NCI-H524 treated with DMSO at 0.1 percent for 48 hours (cell line): ENCODE data around the gene PCDH9.
A peak's percentile ranks its signal among the peaks of the same experiment; 100 is the strongest.
"Not testable (repeated sequence)": the region's sequence is repeated elsewhere in the genome, so short reads cannot be mapped to it uniquely, and the experiment has no call there.

Experiments
- DNase-seq: peaks from one replicate; lab custom pipeline; 2025; lab: John Stamatoyannopoulos, UW

The PCDH9 gene

DNA sequence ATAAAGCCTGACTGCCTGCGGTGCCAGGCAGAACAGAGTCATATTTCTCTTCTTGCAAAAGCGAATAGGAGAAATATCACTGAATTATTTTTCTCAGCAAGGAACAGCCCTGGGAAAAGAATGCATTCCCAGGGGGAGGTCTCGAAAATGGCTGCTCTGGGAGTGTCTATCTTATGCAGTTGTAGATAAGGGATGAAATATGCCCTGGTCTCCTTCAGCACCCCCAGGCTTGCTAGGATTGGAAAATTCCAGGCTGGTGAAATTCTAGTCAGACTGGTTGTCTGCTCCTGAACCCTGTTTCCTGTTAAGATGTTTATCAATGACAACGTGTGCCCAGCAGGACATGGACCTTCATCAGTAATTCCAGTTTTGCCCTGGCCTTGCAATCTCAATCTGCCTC, 469.5 kb downstream of the PCDH9 start:
- DNase-seq = not testable (repeated sequence)

DNA sequence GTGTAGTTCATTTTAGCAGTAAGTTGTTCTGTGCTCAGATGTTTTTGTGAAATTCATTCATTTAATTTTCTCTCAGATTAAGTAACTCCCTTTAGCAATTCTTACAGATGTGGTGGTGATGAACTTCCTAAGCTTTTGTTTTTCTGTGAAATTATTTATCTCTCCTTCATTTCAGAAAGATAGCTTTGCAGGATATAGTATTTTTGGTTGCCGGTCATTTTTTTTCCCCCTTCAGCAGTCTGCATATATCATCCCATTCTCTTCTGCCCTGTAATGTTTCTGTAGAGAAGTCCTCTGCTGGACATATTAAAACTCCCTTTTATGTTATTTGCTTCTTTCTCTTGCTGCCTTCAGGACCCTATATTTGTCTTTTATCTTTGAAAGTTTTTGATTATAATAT, 470.2 kb downstream of the PCDH9 start:
- DNase-seq = no peak

DNA sequence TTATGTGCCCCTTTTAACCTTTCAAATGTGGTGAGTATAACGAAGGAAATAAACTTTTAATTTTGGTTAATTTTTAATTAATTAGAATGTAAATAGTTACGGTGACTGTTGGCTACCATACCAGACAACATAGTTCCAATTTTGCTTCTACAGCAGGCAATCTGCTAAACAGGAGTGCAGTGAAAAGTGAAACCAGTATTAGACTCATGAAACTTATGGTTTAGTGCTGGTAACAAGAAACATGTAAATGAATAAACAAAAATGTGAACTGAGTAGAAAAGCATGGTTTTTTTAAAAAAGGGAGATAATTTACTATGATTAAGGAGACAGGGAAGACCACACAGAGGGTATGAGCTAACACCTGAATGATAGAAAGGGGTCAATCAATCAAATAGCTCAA, 478.4 kb downstream of the PCDH9 start:
- DNase-seq = no peak

DNA sequence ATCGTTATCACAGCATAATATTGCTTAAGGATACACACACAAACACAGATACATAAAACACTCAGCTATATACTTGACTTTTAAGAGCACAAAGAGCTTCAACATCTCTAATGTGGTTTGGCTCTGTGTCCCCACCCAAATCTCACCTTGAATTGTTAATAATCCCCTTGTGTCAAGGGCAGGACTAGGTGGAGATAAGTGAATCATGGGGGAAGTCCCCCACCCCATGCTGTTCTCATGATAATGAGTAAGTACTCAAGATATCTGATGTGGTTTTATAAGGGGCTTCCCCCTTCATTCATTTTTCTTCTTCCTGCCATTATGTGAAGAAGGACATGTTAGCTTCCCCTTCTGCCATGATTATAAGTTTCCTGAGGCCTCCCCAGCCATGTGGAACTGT, 481.4 kb downstream of the PCDH9 start:
- DNase-seq = no peak

DNA sequence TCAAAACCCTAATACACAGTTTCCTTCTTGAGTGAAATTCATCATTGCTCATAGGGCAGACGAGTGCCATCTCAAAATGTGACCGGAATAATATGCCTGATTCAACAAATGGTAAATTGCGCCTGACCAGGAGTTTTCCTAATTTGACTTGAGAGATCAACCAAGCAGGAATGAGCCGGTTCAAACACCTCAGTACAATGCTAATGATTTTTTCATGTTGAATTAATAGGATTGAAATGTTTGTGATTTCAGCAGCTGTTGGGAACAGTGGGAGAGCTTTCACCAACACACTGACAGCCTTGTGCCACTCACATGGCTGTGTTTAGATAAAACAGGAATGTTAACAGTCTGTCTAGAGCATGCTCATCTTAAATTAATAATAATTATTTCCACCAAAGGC, 484.8 kb downstream of the PCDH9 start:
- no peak for DNase-seq

DNA sequence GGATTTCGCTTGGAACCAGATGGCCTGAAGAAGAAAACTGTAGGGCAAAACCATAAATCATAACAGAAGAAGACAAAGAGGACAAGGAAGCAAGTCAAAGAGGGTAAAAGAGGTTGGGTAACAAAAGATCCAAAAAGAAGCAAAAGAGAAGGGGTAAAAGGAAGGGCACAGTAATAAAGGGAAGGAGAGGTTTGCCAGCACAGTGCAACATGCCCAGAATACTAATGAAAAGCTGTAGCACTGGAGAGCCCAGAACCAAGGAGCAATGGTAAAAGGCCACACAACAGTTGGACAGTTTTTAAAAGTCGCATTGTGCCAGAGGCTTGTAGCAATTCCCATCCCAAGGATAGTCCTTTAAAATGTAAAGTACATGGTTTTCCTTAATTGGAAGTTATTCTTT, 506.6 kb downstream of the PCDH9 start:
- DNase-seq = no peak

DNA sequence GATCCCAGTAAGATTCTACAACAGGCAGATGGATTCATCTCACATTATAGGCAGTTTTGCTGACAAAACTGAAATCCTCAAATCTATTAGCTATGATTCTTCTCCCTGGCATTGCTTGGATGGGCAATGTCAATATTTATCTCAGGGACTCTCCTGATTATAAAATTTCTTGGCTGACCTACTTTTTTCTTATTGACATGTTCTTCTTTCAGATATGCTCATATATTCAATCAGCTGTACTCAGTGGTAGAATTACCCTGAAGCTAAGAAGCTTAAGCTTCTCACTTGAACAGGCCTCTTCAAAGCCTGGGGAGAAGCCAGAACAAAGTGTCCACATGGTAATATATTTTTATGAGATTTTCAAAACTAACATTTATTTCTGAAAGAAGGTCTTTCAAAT, 513.6 kb downstream of the PCDH9 start:
- no peak for DNase-seq

DNA sequence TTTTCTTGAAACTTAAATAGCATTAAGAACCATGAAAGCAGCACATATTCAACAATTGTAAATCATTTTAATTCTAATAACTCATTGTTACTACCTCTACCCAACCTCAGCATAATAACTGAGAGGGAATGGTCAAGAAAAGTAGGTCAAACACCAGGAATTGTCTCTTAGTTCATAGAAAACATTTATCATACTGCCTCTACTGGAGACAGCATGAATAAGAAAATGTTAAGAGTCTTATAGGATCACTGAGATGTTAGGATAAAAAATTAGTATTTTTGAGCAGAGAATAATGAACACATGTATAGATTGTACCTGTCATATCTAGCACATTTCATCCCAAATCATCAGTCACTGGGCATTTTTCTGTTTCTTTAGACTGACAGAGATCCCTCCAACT, 515.3 kb downstream of the PCDH9 start:
- no peak for DNase-seq

DNA sequence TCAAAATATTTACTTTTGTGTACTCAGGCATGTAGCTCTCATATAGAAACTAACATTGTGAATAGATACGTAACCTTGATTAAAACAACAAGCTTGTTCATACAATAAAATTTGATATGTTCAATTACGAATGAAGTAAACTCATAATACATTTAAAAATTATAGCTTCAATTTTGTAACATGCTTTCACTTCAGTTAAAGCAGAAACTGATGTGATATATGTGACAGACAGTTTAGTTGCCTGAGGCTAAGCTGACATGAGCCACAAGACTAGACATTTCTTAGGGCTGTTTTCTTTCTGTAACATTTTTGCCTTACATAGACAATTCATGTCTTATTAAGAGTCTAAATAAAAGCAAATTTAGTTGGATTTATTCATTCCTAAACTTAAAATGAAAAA, 526.0 kb downstream of the PCDH9 start:
- no peak for DNase-seq

DNA sequence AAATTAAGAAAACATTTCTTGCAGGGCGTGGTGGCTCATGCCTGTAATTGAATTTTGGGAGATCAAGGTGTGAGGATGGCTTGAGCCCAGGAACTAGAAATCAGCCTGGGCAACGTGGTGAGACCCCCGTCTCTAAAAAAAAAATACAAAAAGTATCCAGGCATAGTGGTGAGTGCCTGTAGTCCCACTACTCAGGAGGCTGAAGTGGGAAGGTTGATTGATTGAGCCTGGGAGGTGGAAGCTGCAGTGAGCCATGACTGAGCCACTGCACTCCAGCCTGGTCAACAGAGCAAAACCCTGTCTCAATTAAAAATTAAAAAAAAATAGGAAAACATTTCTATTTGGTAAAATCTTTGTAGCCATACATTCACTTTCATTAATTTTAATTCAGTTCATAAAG, 526.5 kb downstream of the PCDH9 start:
- no peak for DNase-seq

DNA sequence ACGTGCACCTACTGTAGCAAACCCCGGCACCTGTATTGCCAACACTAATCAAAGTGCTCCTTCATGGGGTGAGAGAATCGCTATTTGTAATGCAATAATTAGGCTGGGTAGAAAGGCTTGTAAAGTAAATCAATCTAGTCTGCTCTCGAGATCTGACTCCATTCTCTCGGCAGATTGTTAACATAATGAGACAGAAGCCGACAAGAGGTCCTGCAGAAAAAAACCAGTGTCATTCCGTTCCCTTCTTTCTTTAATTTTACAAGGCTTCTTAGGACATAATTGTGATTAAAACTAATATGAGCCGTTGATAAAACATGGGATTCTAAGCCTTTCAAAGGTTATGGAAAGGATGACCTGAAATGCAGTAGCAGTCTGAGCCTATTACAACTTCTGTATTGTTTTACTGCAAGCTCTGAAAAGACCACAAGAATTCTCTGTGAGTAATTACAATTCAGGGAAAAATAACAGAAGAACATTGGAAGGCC, 530.0 kb downstream of the PCDH9 start:
- no peak for DNase-seq

DNA sequence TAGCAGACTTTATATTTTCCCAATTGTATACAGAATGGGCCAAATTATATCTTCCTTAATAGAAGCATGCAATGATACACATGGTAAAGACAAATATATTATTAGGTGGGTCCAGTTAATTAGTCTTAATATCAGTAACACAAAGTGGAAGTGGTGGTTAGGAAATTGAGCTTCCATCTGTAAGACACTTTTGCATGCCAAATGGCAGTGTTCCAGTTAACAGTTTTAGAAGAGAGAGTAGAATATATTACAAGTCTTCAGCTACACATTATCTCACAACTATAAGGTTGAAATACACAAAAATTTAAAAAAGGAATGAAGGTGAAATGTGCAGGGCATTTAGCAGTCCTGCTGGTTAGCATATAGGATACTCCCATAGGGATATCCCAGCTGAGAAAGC, 536.5 kb downstream of the PCDH9 start:
- DNase-seq = no peak

DNA sequence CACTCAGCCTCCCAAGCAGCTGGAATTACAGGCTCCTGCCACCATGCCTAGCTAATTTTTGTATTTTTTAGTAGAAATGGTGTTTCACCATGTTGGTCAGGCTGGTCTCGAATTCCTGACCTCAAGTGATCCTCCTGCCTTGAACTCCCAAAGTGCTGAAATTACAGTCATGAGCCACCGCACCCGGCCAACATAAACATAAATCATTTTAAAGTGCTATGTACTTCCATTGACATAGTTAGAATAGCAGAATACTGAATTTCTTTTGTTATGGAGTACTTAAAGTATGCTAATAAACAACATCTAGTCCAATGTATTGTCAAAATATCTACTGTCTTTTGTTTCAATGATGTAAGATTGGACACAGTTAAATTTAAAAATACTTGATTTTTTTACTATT, 539.0 kb downstream of the PCDH9 start:
- DNase-seq = no peak

DNA sequence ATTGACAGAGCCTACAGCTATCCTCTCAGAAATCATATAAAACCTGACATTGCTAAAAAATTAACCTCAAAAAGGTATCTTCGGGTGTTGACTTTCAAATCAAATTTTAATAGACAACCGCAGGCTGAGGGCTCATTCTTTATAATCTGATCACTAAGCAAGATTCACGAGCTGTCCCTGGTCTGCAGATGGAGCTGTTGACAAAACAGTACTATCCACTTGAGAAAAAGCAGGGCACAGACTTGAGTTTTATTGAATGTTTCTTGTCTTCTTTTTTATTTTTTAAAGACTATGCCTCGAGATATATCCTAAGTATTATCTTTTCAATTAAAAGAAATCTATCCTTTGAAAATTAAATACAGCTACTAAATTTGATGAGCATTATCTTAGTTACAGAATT, 540.5 kb downstream of the PCDH9 start:
- no peak for DNase-seq

DNA sequence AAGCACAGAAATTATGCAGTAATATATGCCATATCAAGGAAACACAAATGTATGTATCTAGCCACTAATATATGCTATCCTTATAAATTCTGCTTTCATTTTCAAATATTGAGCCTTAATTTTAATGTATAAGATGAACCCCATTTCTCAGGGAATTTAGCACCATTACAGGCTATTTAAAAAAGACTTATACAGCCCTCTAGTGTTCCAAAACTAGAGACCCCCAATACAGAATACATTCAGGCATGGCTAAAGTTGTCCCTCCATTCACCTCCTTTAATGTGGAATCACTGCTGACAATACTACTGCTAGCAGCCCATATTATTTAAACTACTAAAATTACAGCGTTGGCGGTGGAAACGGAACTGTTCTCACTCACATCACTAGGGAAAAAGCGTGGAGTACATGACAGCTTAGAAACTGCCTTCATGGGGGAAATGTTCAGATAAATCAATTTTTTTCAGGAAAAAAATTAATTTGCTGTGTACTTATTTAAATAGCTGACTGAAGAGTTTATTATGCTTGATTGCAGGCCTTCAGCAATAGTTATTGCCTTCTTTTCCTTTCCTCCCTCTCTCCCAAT, 541.0 kb downstream of the PCDH9 start:
- no peak for DNase-seq

DNA sequence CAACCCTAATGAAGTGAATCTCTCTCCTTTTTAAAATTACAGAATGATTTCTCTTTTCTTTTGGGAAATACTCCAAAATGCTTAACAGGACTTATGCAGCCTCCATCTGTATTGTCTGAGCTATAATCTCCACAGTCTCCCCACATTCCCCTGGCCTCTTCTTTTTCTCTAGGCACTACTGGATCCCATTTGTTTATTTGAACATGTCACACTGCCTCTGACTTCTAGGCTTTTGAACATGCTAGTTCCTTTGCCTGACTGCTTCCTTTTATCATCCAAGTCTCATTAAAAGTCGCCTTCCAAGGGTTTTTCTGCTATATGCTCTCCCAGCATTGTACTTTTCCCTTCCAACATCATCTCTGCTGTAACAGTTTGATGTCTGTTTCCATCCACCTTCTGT, 548.7 kb downstream of the PCDH9 start:
- DNase-seq = no peak

DNA sequence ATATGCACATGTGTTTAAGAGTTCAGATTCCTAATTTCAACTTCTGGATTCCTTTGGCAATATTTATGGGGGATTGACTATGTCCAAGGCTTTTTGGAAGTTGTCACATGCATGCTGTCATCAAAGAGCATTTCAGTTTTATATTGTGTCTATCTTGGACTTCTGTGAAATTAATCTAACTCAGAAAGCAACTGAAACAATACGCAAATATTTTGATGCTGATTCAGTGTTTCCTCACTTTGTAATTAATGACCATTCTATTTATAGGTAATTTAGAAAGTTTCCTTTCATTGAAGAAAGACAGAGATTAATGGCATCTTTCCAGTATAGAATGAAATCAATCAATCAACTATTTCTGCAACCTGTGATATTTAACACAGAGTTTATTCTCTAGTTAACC, 550.1 kb downstream of the PCDH9 start:
- no peak for DNase-seq

DNA sequence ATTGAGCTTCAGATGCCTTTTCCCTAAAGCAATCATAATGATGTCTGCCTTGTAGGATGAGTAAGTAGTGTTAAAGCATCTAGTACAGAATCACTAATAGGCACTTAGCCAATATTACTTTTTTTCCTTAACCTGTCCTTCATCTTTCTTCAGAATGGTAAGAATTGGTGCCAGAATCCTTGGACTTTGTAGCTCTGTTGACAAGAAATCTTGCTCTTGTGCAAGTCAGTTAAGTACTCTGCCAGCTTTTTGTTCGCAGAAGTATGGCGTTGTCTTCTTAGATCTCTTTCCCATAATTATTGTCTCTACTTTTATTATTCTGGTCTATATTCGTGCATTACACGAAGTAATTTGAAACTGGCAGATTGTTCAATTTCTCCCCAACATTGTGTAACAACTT, 554.5 kb downstream of the PCDH9 start:
- no peak for DNase-seq

DNA sequence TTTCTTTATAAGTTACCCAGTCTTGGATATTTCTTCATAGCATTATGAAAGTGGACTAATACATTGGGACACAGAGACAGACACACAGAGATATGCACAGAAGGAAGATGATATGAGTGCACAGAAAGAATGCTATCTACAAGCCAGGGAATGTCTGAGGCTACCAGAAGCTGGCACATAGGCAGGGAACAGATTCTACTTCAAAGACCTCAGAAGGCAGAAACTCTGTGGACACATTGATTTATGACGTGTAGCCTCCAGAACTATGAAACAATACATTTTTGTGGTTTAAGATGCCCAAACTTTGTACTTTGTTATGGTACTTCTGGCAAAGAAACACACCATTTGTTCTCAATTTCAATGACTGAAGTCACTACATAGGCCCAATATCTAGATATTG, 556.7 kb downstream of the PCDH9 start:
- DNase-seq = no peak

DNA sequence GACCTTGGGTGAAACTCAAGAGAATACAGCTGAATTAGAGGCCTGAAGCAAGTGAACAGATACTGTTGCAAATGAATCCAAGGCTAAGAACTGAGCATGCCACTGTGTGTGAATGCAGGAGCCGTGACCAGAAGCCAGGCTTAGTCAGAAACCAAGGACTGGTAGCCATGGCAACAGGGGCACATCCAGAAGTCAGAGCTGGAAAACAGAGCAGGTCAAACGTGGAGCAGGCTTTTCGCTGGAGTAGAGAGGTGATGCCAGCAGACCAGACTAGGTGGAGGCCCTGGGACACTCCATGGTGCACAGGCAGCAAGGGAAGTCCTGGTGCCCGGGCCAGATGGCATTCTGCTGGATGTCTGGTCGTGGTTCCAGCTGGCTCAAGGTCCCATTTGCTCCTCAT, 564.1 kb downstream of the PCDH9 start:
- peak; percentile 42 for DNase-seq

DNA sequence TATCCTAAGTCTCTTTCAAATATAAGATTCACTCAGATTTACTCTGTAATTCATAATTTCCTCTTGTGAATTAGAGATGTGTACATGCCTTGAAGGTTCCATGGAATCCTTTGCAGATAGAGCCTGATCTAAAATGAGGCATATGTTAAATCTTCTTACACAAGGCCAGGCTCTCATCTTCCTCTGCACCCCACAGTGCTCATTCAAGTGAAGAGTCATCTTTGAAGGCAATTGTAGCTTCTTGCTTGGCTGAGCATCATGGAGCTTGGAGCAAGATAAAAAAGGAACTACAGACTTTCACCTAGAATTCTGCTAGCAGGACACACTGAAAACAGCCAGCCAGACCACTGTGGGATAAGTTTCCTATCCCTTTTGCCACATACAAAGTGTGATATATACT, 566.4 kb downstream of the PCDH9 start:
- DNase-seq = no peak

DNA sequence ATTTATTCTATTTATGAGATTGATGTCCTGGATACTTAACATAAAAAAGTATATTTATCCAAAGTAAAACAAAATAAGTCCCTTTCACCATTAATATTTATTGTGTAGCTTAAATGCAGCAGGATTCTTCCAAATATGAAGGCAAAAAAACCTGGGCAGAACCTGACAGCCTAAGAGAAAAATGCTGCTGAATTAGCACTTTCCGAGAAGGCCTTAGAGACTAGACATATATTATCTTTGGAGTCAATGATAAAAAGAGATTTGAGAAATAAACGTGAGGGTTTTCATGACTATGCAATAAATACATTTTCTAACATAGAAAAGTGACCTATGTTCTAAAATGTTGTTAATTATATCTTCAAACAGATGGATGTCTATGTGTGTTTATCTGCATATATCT, 566.9 kb downstream of the PCDH9 start:
- DNase-seq = no peak

DNA sequence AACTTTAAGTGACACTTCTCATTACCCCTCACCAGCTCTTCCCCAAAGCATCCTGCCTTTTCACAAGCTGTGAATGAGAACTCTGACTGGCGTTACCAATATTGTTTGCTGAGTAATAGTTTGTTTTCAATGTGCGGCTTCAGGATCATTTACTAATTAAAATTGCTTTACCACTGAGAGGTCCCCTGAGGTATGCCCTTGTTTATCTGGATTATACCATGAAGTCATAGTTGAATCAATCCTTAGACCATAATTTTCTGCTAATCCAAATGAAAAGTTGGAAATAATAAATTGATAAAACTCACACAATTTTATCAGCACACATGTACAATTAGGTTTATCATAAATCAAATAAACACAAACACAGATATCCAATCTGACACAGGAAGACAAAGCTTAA, 568.8 kb downstream of the PCDH9 start:
- DNase-seq = no peak

DNA sequence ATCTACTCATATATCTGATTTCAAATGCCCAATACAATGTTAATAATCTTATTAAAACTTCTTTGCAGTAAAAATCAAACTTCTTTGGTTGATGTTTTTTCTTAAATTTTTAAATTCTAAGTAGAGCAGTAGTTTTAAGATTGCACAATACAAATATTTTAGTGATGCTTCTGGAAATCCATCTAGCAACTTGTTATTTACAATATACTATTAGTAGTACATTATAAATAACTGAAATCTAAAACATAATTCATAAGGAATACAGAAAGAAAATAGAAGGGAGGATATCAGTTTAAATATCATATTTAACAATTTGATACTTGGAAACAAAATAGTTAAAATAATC, 569.7 kb downstream of the PCDH9 start:
- no peak for DNase-seq
